Loucy (cell line): ENCODE measurements around the gene TRAF2.
A peak's percentile ranks its signal among the peaks of the same experiment; 100 is the strongest.

Experiments
- H2AFZ ChIP-seq: fragments of 200-600 bp; sonication (generic); 2 replicates; pipeline ENCODE4 v1.6.0; 2016; ENCODE audit warnings: antibody characterized with exemption, mild to moderate bottlenecking, low read length, moderate library complexity
- H3F3A ChIP-seq: fragments of 200-600 bp; 2 replicates; pipeline ENCODE4 v1.6.0; 2016; ENCODE audit warnings: antibody characterized with exemption, low read depth, mild to moderate bottlenecking
- H3K27me3 ChIP-seq: fragments of 200-600 bp; sonication (generic); 2 replicates; pipeline ENCODE4 v1.6.1; 2014; ENCODE audit warnings: low read length, mild to moderate bottlenecking; ENCODE audit not compliant: insufficient read depth, poor library complexity, severe bottlenecking
- H3K36me3 ChIP-seq: fragments of 200-600 bp; sonication (generic); 2 replicates; pipeline ENCODE4 v1.6.1; 2016; ENCODE audit warnings: low read length; ENCODE audit not compliant: insufficient read depth
- H3K4me1 ChIP-seq: fragments of 200-600 bp; sonication (generic); 2 replicates; pipeline ENCODE4 v1.5.1; 2014; ENCODE audit warnings: low read length, mild to moderate bottlenecking; ENCODE audit not compliant: insufficient read depth, poor library complexity, severe bottlenecking
- H3K4me2 ChIP-seq: fragments of 200-600 bp; sonication (generic); 2 replicates; pipeline ENCODE4 v1.6.0; 2014; ENCODE audit warnings: antibody characterized with exemption, low read length, low read depth, mild to moderate bottlenecking; ENCODE audit not compliant: poor library complexity, severe bottlenecking
- H3K4me3 ChIP-seq: fragments of 200-600 bp; sonication (generic); 2 replicates; pipeline ENCODE4 v1.5.1; 2014; ENCODE audit warnings: low read length, mild to moderate bottlenecking, mixed read lengths; ENCODE audit not compliant: poor library complexity, severe bottlenecking
- H3K79me2 ChIP-seq: fragments of 200-600 bp; sonication (generic); 2 replicates; pipeline ENCODE4 v1.6.1; 2014; ENCODE audit warnings: low read length; ENCODE audit not compliant: insufficient read depth
- H3K9ac ChIP-seq: fragments of 200-600 bp; sonication (generic); 2 replicates; pipeline ENCODE4 v1.6.0; 2014; ENCODE audit warnings: mild to moderate bottlenecking, low read depth, low read length, moderate library complexity; ENCODE audit not compliant: poor library complexity, severe bottlenecking
- H3K9me2 ChIP-seq: fragments of 200-600 bp; sonication (generic); replicated peaks from 2 replicates; pipeline ENCODE4 v1.6.1; 2016; ENCODE audit warnings: low read depth, low read length, mixed read lengths
- H3K9me3 ChIP-seq: fragments of 200-600 bp; sonication (generic); 2 replicates; pipeline ENCODE4 v1.6.1; 2014; ENCODE audit warnings: mild to moderate bottlenecking, antibody characterized with exemption, low read length, low read depth; ENCODE audit not compliant: insufficient read depth
- H4K20me1 ChIP-seq: fragments of 200-600 bp; sonication (generic); 2 replicates; pipeline ENCODE4 v1.6.0; 2014; ENCODE audit warnings: antibody characterized with exemption, low read length, mild to moderate bottlenecking; ENCODE audit not compliant: insufficient read depth, poor library complexity, severe bottlenecking
- EZH2phosphoT487 ChIP-seq: fragments of 200-600 bp; IDR thresholded peaks from 2 replicates; pipeline ENCODE4 v1.6.1; 2018; ENCODE audit warnings: antibody characterized with exemption, mild to moderate bottlenecking, moderate library complexity, borderline replicate concordance
- TF ChIP-seq, protein P1 (sequence below): fragments of 200-600 bp; sonication (generic); conservative IDR thresholded peaks from 2 replicates; pipeline ENCODE4 v1.5.1; 2014; ENCODE audit warnings: mild to moderate bottlenecking, antibody characterized with exemption, low read length

The TRAF2 gene

GRCh38 chr9:136848393-136849037 is 37.8 kb upstream of the TRAF2 start:
- Histone ChIP-seq H3K79me2 (peaks cover 15% of the 10 kb centered on the region; the same call in 1 of the 2 replicates), H3F3A (no peaks in the 10 kb centered on the region), H3K9ac (peak overlapping the region; percentile 90), H3K4me2 (peak overlapping the region; percentile 89), H3K9me2 (no peaks in the 10 kb centered on the region), H3K9me3 (no peaks in the 10 kb centered on the region), H3K4me1 (peaks cover 7% of the 10 kb centered on the region), H2AFZ (peak overlapping the region; percentile 65), H3K27me3 (no peaks in the 10 kb centered on the region), H4K20me1 (peaks cover 19% of the 10 kb centered on the region), H3K4me3 (peak overlapping the region; percentile 91), H3K36me3 (peaks cover 13% of the 10 kb centered on the region; the same call in 1 of the 2 replicates)
- TF ChIP-seq, protein P1, sequence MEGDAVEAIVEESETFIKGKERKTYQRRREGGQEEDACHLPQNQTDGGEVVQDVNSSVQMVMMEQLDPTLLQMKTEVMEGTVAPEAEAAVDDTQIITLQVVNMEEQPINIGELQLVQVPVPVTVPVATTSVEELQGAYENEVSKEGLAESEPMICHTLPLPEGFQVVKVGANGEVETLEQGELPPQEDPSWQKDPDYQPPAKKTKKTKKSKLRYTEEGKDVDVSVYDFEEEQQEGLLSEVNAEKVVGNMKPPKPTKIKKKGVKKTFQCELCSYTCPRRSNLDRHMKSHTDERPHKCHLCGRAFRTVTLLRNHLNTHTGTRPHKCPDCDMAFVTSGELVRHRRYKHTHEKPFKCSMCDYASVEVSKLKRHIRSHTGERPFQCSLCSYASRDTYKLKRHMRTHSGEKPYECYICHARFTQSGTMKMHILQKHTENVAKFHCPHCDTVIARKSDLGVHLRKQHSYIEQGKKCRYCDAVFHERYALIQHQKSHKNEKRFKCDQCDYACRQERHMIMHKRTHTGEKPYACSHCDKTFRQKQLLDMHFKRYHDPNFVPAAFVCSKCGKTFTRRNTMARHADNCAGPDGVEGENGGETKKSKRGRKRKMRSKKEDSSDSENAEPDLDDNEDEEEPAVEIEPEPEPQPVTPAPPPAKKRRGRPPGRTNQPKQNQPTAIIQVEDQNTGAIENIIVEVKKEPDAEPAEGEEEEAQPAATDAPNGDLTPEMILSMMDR = no peak
- TF ChIP-seq EZH2phosphoT487 = no peak

DNA sequence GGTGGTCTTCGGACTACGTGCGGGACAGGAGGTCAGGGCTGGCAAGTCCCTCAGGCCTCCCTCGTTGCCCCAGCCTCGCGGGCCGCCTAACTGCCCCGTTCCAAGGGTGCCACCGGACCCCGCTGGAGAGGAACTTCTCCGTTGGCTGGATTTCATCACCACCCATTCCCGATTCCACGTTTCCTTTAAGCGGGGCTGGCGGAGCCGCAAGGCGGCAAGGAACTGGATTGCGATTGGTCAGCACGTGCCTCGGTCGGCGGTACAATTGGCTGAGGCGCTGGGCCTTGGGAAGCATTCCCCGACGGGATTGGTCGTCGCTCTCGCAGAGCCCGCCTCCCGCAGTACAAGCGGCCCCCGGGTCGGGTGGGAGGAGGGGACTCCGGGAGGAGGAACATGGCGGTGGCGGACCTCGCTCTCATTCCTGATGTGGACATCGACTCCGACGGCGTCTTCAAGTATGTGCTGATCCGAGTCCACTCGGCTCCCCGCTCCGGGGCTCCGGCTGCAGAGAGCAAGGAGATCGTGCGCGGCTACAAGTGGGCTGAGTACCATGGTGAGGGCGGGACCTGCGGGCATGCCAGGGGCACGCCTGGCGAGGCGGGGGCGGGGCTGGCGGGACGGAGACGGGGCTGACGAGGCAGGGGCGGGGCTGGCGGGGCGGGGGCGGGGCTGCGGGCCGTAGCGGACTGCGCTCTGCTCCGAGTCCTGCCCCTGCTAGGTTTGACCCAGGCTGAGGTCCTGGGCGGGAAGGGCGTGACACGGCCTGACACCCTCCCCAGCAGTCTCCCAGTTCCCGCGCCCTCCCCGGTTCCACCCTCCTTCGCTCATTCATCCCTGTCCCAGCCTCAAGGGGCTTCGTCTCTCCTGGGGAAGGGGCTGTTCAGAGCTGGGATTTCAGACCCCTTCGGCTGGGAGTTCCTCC is 37.0 kb upstream of the TRAF2 start, which contains the start of gene PHPT1:
TSS of gene PHPT1 (plus strand) at position 372 of the 922 bp plus-strand sequence. CDS start at position 394, 22 bp downstream.
- H3F3A ChIP-seq = no peaks in the 10 kb centered on the region
- H3K4me3 ChIP-seq = peak within 1 kb of the TSS; percentile 91
- TF ChIP-seq, protein P1 = no peak
- TF ChIP-seq EZH2phosphoT487 = no peak
- H4K20me1 ChIP-seq = peaks cover 19% of the 10 kb centered on the region
- no peaks in the 10 kb centered on the region for H3K9me2 ChIP-seq
- H3K4me1 ChIP-seq = peaks cover 7% of the 10 kb centered on the region
- H2AFZ ChIP-seq = peak within 1 kb of the TSS; percentile 65
- H3K79me2 ChIP-seq = peaks cover 15% of the 10 kb centered on the region; the same call in 1 of the 2 replicates
- no peaks in the 10 kb centered on the region for H3K27me3 ChIP-seq
- H3K9me3 ChIP-seq = no peaks in the 10 kb centered on the region
- peak within 1 kb of the TSS; percentile 93 for H3K4me2 ChIP-seq
- H3K36me3 ChIP-seq = peaks cover 13% of the 10 kb centered on the region; the same call in 1 of the 2 replicates
- peak within 1 kb of the TSS; percentile 90 for H3K9ac ChIP-seq

- peak overlapping the region; percentile 90 for H3K9ac ChIP-seq
- peaks cover 13% of the 10 kb centered on the region; the same call in 1 of the 2 replicates for H3K36me3 ChIP-seq
- peaks cover 19% of the 10 kb centered on the region for H4K20me1 ChIP-seq
Measured at GRCh38 chr9:136849960-136850865, 36.1 kb upstream of the TRAF2 start.

More at GRCh38 chr9:136849960-136850865, 36.1 kb upstream of the TRAF2 start:
- peaks cover 7% of the 10 kb centered on the region for H3K4me1 ChIP-seq
- no peak overlapping the region for H2AFZ ChIP-seq
- H3K27me3 ChIP-seq = no peaks in the 10 kb centered on the region
- peak overlapping the region; percentile 91 for H3K4me3 ChIP-seq
- H3K9me3 ChIP-seq = no peaks in the 10 kb centered on the region
- peak overlapping the region; percentile 93 for H3K4me2 ChIP-seq
- H3F3A ChIP-seq = no peaks in the 10 kb centered on the region
- no peaks in the 10 kb centered on the region for H3K9me2 ChIP-seq
- TF ChIP-seq, protein P1 = no peak
- no peak for TF ChIP-seq EZH2phosphoT487
- peaks cover 15% of the 10 kb centered on the region; the same call in 1 of the 2 replicates for H3K79me2 ChIP-seq
